GM18873 (cell line): ENCODE data around the gene JPH2.
"Not testable (repeated sequence)": the region's sequence is repeated elsewhere in the genome, so short reads cannot be mapped to it uniquely, and the experiment has no call there.

Experiments
- ATAC-seq: cut with Tn5 transposase; IDR thresholded peaks from one replicate; pipeline ENCODE4 v1.9.1; 2021; ENCODE audit warnings: mild to moderate bottlenecking, moderate library complexity, moderate number of reproducible peaks; ENCODE audit not compliant: unreplicated experiment, low FRiP score

The JPH2 gene

GRCh38 chr20:44212792-44213191 lies 25.8 kb upstream of the JPH2 start:
- ATAC-seq, result no peak

GRCh38 chr20:44211177-44212039 lies 24.4 kb upstream of the JPH2 start:
- peak; percentile 10 for ATAC-seq

DNA sequence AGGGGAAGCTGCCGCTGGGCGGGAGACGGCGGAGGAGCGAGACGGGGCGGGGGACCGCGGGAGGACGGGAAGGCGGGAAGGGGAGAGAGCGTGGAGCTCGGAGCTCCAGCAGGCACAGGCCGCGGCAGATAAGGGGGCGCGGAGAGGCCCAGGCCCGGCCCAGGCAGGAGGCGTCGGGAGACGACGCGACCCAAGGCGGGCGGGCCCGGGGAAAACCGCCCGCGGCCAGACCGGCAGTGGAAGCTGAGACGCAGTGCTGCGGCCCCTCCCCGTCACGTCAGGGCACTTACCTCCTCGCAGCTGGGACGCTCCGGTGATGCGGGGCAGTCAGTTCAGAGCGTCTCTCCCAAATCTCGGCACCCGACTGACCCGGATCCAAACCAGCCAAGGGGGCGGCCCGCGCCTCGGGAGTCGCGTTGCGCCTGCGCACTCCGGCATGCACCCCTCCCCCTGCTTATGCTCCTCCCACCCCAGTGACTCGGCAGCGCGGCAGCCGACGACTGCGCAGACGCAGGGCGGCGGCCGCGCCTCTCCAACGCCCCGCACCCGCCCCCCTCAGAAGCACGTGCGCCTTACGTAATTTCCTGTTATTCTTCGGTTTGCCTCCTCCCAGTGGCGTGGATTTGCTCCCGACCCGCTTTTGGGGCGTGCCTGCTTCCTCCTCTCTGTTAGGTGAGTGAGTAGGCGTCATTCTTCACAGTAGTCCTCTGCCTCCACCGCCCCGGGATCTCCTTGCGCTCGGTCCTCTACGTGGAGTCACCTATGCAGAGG lies 23.6 kb upstream of the JPH2 start, which contains the start of gene OSER1:
Gene OSER1, minus strand, starts transcription at position 366 of the 771 bp plus-strand sequence. CDS start 3,814 bp downstream, outside the sequence.
- ATAC-seq, result peak; percentile 64

DNA sequence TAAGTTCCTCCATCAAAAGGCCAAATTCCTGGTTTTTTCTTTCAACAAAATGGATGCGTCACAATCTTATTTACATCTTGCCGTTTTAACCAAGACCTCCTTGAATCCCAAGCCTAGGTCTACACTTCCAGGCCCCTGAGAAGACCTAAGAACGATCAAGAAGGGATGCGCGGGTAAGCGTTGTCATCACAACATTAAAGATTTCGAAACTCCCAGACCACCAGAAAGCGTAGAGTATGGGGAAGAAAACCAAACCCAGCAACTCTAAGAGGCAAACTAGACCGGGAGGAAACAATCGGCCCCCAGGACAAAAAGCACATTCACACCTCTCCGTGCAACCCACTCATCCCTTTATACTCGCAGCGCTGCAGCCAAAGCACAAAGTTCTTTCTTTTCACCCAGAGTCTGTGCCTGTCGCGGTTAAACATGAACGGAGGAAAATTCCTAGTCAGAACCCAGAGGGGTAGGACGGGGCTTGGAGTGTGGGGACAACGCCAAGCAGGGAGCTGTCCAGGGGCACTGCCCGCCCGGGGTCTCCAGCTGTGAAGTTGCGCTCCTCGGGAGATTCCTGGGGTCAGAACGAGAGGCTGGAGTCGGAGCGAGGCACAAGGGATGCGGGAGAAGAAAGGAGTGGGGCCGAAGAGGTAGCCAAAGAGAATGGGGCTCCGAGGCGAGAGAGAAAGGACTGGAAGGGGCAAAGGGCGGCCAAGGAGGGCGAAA lies 22.9 kb upstream of the JPH2 start:
- ATAC-seq, result peak; percentile 9

DNA sequence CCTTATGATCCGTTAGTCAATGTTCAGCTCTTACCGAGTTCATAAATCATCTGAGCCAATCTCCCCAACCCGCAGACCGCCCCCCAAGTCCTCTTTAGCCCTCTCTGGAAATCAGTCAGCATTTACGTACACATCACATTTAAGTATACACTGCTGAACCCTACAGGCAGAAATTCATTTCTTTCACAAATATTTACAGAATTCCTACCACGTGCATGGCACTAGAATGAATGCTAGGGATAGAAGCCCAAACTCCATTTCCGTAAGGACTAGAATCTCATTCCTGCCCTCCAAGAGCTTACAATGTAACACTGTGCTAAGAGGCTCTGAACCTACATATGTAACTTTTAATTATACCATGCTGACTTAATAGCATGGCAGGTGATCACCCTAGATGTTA lies 21.8 kb upstream of the JPH2 start:
- ATAC-seq, result no peak

DNA sequence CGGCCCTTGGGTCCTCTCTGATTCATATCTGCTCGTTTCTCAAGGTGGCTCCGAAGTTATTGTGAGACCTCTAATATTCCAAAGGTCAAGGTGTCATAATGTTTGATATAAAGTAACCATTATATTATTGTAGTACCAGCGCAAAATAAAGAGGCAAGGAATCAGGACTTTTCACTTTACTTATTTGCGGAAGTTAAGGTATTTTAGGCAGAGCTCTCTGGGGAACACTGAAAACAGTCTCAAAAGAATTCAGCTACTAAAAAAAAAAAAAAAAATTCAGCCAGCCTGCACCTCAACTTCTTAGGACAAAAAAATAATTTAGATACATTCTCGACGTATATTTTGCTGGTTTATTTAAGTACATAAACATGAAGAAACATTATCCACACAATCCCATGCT lies 21.2 kb upstream of the JPH2 start:
- ATAC-seq, result no peak

- no peak for ATAC-seq
Measured at GRCh38 chr20:44207126-44207723, 20.2 kb upstream of the JPH2 start.

GRCh38 chr20:44206132-44206531 lies 19.1 kb upstream of the JPH2 start:
- no peak for ATAC-seq

- no peak for ATAC-seq
Measured at GRCh38 chr20:44204832-44205215, 17.8 kb upstream of the JPH2 start.

GRCh38 chr20:44204156-44204831 lies 17.3 kb upstream of the JPH2 start:
- ATAC-seq, result no peak

- ATAC-seq, result no peak
Measured at GRCh38 chr20:44203161-44203560, 16.2 kb upstream of the JPH2 start.

DNA sequence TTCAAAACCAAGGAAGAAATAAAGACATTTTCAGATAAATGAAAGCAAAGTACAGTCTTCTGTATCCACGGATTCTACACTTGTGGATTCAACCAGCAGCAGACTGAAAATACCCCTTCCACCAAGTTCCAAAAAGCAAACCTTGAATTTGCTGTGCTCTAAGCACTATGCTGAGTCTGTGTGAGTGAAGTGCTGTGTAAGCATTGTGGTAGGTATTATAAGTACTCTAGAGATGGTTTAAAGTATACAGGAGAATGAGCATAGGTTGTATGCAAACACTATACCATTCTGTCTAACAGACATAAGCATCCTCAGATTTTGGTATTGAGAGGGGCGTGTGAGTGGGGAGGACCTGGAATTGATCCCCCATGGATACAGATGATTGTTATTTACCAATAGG lies 14.0 kb upstream of the JPH2 start:
- no peak for ATAC-seq

DNA sequence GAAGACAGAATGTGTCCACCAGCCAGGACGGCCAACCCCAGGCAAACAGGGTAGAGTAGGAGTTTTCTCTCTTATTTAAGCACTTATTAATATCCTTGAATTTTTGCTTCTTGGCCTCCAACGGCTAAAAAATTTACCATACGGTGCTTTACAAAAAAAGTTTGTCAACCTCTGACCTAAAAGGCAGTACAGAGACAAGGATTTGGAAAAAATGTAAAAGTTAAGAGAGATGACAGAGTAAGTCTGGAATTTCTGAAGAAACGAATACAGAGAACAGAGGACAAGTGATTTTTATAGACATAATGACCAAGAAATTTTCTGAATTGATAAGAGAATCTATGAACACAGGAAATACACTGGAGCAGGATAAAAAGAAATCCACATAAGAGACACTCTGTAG lies 13.4 kb upstream of the JPH2 start:
- no peak for ATAC-seq

DNA sequence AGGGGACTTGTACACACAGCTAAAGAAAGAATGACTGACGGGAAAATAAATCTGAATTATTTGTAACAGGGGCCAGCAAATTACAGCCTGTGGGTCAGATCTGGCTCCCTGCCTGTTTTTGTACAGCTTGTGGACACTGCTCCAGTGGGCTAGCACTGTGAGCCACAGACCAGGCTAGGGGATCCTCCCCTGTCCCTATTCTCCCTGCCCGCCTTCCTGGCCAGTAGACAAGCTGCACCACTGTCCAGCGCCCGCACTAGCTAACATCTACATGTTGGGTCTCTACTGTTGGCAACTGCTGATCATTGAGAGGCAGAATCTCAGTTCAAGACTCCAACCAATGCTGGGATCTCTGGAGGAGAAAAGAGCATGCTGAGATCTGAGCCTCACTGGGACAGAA lies 12.9 kb upstream of the JPH2 start:
- no peak for ATAC-seq

- ATAC-seq, result no peak
Measured at GRCh38 chr20:44198872-44199271, 11.9 kb upstream of the JPH2 start.

DNA sequence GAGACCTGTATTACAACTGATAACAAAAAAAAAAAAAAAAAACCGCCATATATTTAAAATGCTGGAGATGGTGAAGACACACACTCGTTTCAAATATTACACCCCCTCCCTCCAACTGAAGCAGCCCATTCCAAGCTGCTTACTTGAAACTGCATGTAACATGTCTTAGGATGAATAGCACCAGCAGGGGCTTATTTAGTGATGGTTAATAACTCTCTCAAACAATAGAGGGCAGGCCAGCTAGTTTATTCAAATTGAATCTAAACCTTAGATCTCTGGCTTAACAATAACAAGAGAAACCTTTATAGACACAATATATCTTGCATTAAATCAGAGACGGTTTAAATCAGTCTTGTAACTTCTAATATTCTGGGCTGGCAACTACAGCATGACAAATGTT lies 9.3 kb upstream of the JPH2 start:
- ATAC-seq, result no peak

DNA sequence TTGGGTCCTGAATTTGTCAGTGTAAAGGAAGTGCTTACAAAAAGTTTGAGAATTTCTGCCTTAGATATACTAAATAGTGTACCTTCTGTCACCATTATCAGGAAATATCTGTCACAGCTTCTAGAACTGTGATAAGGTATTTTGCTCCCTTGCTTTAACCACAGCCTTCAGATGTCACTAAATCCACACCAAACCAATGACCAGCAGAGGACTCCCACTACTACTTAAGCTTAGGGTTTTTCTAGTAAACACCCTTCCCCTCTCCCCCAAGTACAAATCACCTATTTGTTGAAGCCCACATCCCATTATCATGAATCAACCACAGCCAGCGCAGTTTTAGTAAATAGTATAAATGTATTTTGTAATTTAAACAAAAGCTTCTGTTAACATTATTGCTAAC lies 8.6 kb upstream of the JPH2 start:
- ATAC-seq, result no peak

GRCh38 chr20:44193801-44194200 lies 6.8 kb upstream of the JPH2 start:
- ATAC-seq, result no peak

- not testable (repeated sequence) for ATAC-seq
Measured at GRCh38 chr20:44191640-44192039, 4.7 kb upstream of the JPH2 start.
